ENCODE results near the gene WNT10A. TPM values are rescaled to one million over a fixed set of nuclear protein-coding genes. Genes with fewer than 3 reads are reported as not detected.
"Not testable (repeated sequence)": the region's sequence is repeated elsewhere in the genome, so short reads cannot be mapped to it uniquely, and the experiment has no call there.

WNT10A gene
- total RNA-seq, 6 donors from 2014 or later, result 0.15 to 1.0 (median 0.55) TPM; not detected in 2

- no peak for ATAC-seq (ENCODE audit: low FRiP score in 2 of 2)
- Histone ChIP-seq H3K27ac (no peak overlapping the region), H3K4me1 (peaks cover 0 to 7% (median 2%) of the 10 kb centered on the region in 4 donors), H3K36me3 (no peaks in the 10 kb centered on the region), H3K4me3 (no peak overlapping the region), H3K9me3 (peaks cover 0 to 5% (median 2%) of the 10 kb centered on the region in 4 donors), H3K27me3 (no peaks in the 10 kb centered on the region)
- WGBS, 2 donors, result 74 to 79% methylated on average over 4 of the region's 4 CpGs
- TF ChIP-seq POLR2A (IDR thresholded peaks at IDR 0.05) (no peak), POLR2AphosphoS5 (IDR thresholded peaks at IDR 0.05) (no peak)
- DNase-seq, result no peak
Measured at GRCh38 chr2:218834685-218835084, 46.0 kb upstream of the WNT10A start.

- H3K4me3 ChIP-seq, result no peak overlapping the region
- H3K36me3 ChIP-seq, result no peaks in the 10 kb centered on the region
- TF ChIP-seq CTCF (IDR thresholded peaks at IDR 0.05) (no peak), EP300 (IDR thresholded peaks at IDR 0.05) (no peak), POLR2AphosphoS5 (IDR thresholded peaks at IDR 0.05) (no peak), POLR2A (IDR thresholded peaks at IDR 0.05) (no peak)
- peaks cover 0 to 5% (median 2%) of the 10 kb centered on the region in 4 donors for H3K9me3 ChIP-seq
- no peaks in the 10 kb centered on the region for H3K27me3 ChIP-seq
- no peak overlapping the region for H3K27ac ChIP-seq
- 83 to 92% methylated on average over 2 of the region's 2 CpGs for WGBS, 2 donors
- peaks cover 0 to 4% (median under 1%) of the 10 kb centered on the region in 4 donors for H3K4me1 ChIP-seq
- DNase-seq (no peak), ATAC-seq (ENCODE audit: low FRiP score in 2 of 2) (no peak)
Measured at GRCh38 chr2:218837495-218837894, 43.2 kb upstream of the WNT10A start.

GRCh38 chr2:218839430-218839829 lies 41.2 kb upstream of the WNT10A start:
- peak in 1 of 2 donors; percentile 56 for ATAC-seq (ENCODE audit: low FRiP score in 2 of 2)

GRCh38 chr2:218839888-218840287 lies 40.8 kb upstream of the WNT10A start:
- no peak for ATAC-seq (ENCODE audit: low FRiP score in 2 of 2)
- Histone ChIP-seq H3K27me3 (no peaks in the 10 kb centered on the region), H3K4me1 (no peaks in the 10 kb centered on the region), H3K9me3 (peaks cover 0 to 5% (median 2%) of the 10 kb centered on the region in 4 donors), H3K36me3 (no peaks in the 10 kb centered on the region), H3K4me3 (no peak overlapping the region), H3K27ac (no peak overlapping the region)
- WGBS, 2 donors, result 76 to 86% methylated on average over 1 of the region's 1 CpG
- DNase-seq, result no peak
- TF ChIP-seq POLR2AphosphoS5 (IDR thresholded peaks at IDR 0.05), result no peak
- no peak for TF ChIP-seq POLR2A (IDR thresholded peaks at IDR 0.05)
- no peak for TF ChIP-seq CTCF (IDR thresholded peaks at IDR 0.05)
- no peak for TF ChIP-seq EP300 (IDR thresholded peaks at IDR 0.05)

More at GRCh38 chr2:218839430-218839829, 41.2 kb upstream of the WNT10A start:
- peak overlapping the region in 2 of 4 donors; percentile 22 to 66 for H3K27ac ChIP-seq
- H3K9me3 ChIP-seq, result peaks cover 0 to 5% (median 2%) of the 10 kb centered on the region in 4 donors
- WGBS, 2 donors, result 40 to 56% methylated on average over 4 of the region's 4 CpGs
- no peaks in the 10 kb centered on the region for H3K4me1 ChIP-seq
- peak in 1 of 4 donors; percentile 66 for TF ChIP-seq EP300 (IDR thresholded peaks at IDR 0.05)
- TF ChIP-seq POLR2AphosphoS5 (IDR thresholded peaks at IDR 0.05), result peak; percentile 8 to 53
- no peak for TF ChIP-seq POLR2A (IDR thresholded peaks at IDR 0.05)
- peak in 1 of 2 donors; percentile 46 for DNase-seq
- no peaks in the 10 kb centered on the region for H3K36me3 ChIP-seq
- H3K4me3 ChIP-seq, result no peak overlapping the region
- H3K27me3 ChIP-seq, result no peaks in the 10 kb centered on the region

GRCh38 chr2:218844334-218844733 lies 36.3 kb upstream of the WNT10A start:
- WGBS, 2 donors, result 73 to 80% methylated on average over 5 of the region's 5 CpGs
- H3K4me1 ChIP-seq; H3K27me3 ChIP-seq; H3K27ac ChIP-seq; H3K4me3 ChIP-seq; H3K9me3 ChIP-seq; ATAC-seq (ENCODE audit: low FRiP score in 2 of 2); DNase-seq; H3K36me3 ChIP-seq: not testable (repeated sequence)

- H3K36me3 ChIP-seq; ATAC-seq (ENCODE audit: low FRiP score in 2 of 2); H3K9me3 ChIP-seq; H3K27ac ChIP-seq; H3K4me3 ChIP-seq; DNase-seq; H3K27me3 ChIP-seq; H3K4me1 ChIP-seq: not testable (repeated sequence)
- 73 to 84% methylated on average over 9 to 14 of the region's 18 CpGs for WGBS, 2 donors
Measured at GRCh38 chr2:218846963-218847362, 33.7 kb upstream of the WNT10A start.

- 66 to 81% methylated on average over 4 to 7 of the region's 7 CpGs for WGBS, 2 donors
- Histone ChIP-seq H3K4me3 (no peak overlapping the region), H3K36me3 (no peaks in the 10 kb centered on the region), H3K27ac (no peak overlapping the region), H3K4me1 (peaks cover 0 to 7% (median 2%) of the 10 kb centered on the region in 4 donors), H3K27me3 (no peaks in the 10 kb centered on the region), H3K9me3 (no peaks in the 10 kb centered on the region)
- TF ChIP-seq POLR2AphosphoS5 (IDR thresholded peaks at IDR 0.05) (no peak), EP300 (IDR thresholded peaks at IDR 0.05) (no peak), CTCF (IDR thresholded peaks at IDR 0.05) (no peak), POLR2A (IDR thresholded peaks at IDR 0.05) (no peak)
- ATAC-seq (ENCODE audit: low FRiP score in 2 of 2) (no peak), DNase-seq (no peak)
Measured at GRCh38 chr2:218849721-218850120, 30.9 kb upstream of the WNT10A start.
